H1 (cell line): ENCODE data around the gene NDUFS7. TPM values are rescaled to one million over a fixed set of nuclear protein-coding genes. Genes with fewer than 3 reads are reported as not detected.

Experiments used
- HDAC2 ChIP-seq, 2 experiments: fragments of 300-600 bp in 1 of 2; sonication (generic) in 1 of 2; IDR thresholded peaks; 2 replicates each; pipeline ENCODE4 v1.6.1; 2011 to 2012; ENCODE audit warnings: low read depth in 2 of 2, low read length in 2 of 2, mild to moderate bottlenecking in 2 of 2, moderate library complexity in 2 of 2, borderline replicate concordance in 1 of 2, inconsistent platforms in 1 of 2
- KDM5A ChIP-seq: fragments of 200-600 bp; IDR thresholded peaks from 2 replicates; pipeline ENCODE4 v1.7.1; 2012; ENCODE audit warnings: mild to moderate bottlenecking, low read length, inconsistent platforms, mixed read lengths
- polyA plus RNA-seq, 7 experiments: library from polyadenylated mRNA; depleted of rRNA in 3 of 7; stranded (reverse) in 5 of 7; unstranded in 2 of 7; fragments of >200 nt in 5 of 7; fragments of 200-250 nt in 2 of 7; gene quantifications; 1 replicate in 5 of 7; 2 replicates in 1 of 7; 4 replicates in 1 of 7; pipeline versions ENCODE4 v1.2.1 to v1.2.3, GENCODE V29; 2011 to 2013; ENCODE audit warnings: missing spikeins in 2 of 7, mixed read lengths in 2 of 7
- total RNA-seq: library from RNA; stranded (reverse); fragmentation: NEBNext Ultra II Directional; extraction: Animal tissue kit (Norgen Biotek cat#: 25700); gene quantifications from 2 replicates; pipeline ENCODE4 v1.2.1, GENCODE V29; 2021

The NDUFS7 gene
- total and polyA plus RNA-seq, 2 of the 8 experiments (the other 6 are each of a cell fraction or from before 2014, with no cell fraction given): 78.1 to 309 TPM

GRCh38 chr19:1435378-1435989 lies 51.8 kb downstream of the NDUFS7 start (continued):
- TF ChIP-seq HDAC2 (IDR thresholded peaks at IDR 0.05; ENCODE audit: borderline replicate concordance in 1 of 2, low read depth in 2 of 2, low read length in 2 of 2) (no peak), KDM5A (no peak)
- TF ChIP-seq, all 59 proteins: peak for 0
